Central memory CD8-positive, alpha-beta T cell (primary cell): ENCODE results near the gene ALDH3A1.

Experiments
- ATAC-seq: fragments of 150-1000 bp; cut with Tn5 transposase; replicated peaks from 2 replicates; pipeline ENCODE4 v1.10.0; 2022; ENCODE audit warnings: mild to moderate bottlenecking, moderate FRiP score, moderate number of reproducible peaks; ENCODE audit not compliant: poor library complexity, severe bottlenecking; ENCODE audit errors: extremely low read depth
- DNase-seq, 2 donors: peaks; one replicate each; pipeline ENCODE4 v3.0.0; 2021; ENCODE audit warnings: low spot score in 2 of 2
- H3K27ac Mint-ChIP-seq: one replicate; pipeline ENCODE4 v1.8.0; 2022; ENCODE audit warnings: low read depth, mild to moderate bottlenecking, moderate library complexity, mixed read lengths
- H3K27me3 Mint-ChIP-seq: one replicate; pipeline ENCODE4 v1.8.0; 2022; ENCODE audit warnings: mixed read lengths
- H3K36me3 Mint-ChIP-seq: one replicate; pipeline ENCODE4 v1.8.0; 2022; ENCODE audit warnings: mild to moderate bottlenecking, moderate library complexity, mixed read lengths; ENCODE audit not compliant: insufficient read depth
- H3K4me1 Mint-ChIP-seq: one replicate; pipeline ENCODE4 v1.8.0; 2022; ENCODE audit warnings: mixed read lengths
- H3K4me3 Mint-ChIP-seq: one replicate; pipeline ENCODE4 v1.8.0; 2022; ENCODE audit warnings: mild to moderate bottlenecking, moderate library complexity, mixed read lengths
- H3K9me3 Mint-ChIP-seq: one replicate; pipeline ENCODE4 v1.8.0; 2022; ENCODE audit warnings: mixed read lengths

ALDH3A1 gene

GRCh38 chr17:19731626-19732025 is 16.5 kb downstream of the ALDH3A1 start:
- Mint-ChIP-seq H3K4me3 (no peak overlapping the region), H3K9me3 (no peaks in the 10 kb centered on the region), H3K27me3 (no peaks in the 10 kb centered on the region), H3K27ac (no peak overlapping the region), H3K4me1 (no peaks in the 10 kb centered on the region), H3K36me3 (peaks cover 2% of the 10 kb centered on the region)
- DNase-seq (no peak), ATAC-seq (no peak)

- ATAC-seq, result no peak
- Mint-ChIP-seq H3K9me3 (no peaks in the 10 kb centered on the region), H3K4me1 (no peaks in the 10 kb centered on the region), H3K4me3 (no peak overlapping the region), H3K27me3 (no peaks in the 10 kb centered on the region), H3K27ac (no peak overlapping the region), H3K36me3 (peaks cover 2% of the 10 kb centered on the region)
- no peak for DNase-seq
Measured at GRCh38 chr17:19730843-19731242, 17.3 kb downstream of the ALDH3A1 start.

GRCh38 chr17:19729900-19730299 is 18.2 kb downstream of the ALDH3A1 start:
- Mint-ChIP-seq H3K27ac (no peak overlapping the region), H3K4me3 (no peak overlapping the region)

GRCh38 chr17:19728084-19728495 is 20.0 kb downstream of the ALDH3A1 start:
- no peak overlapping the region for H3K4me3 Mint-ChIP-seq
- DNase-seq (no peak), ATAC-seq (no peak)
- H3K36me3 Mint-ChIP-seq, result no peaks in the 10 kb centered on the region
- no peaks in the 10 kb centered on the region for H3K9me3 Mint-ChIP-seq
- no peak overlapping the region for H3K27ac Mint-ChIP-seq
- no peaks in the 10 kb centered on the region for H3K4me1 Mint-ChIP-seq
- no peaks in the 10 kb centered on the region for H3K27me3 Mint-ChIP-seq

More at GRCh38 chr17:19729900-19730299, 18.2 kb downstream of the ALDH3A1 start:
- no peaks in the 10 kb centered on the region for H3K9me3 Mint-ChIP-seq
- H3K36me3 Mint-ChIP-seq, result no peaks in the 10 kb centered on the region
- no peaks in the 10 kb centered on the region for H3K4me1 Mint-ChIP-seq
- DNase-seq (no peak), ATAC-seq (no peak)
- H3K27me3 Mint-ChIP-seq, result no peaks in the 10 kb centered on the region

GRCh38 chr17:19727501-19728078 is 20.5 kb downstream of the ALDH3A1 start:
- Mint-ChIP-seq H3K4me3 (no peak overlapping the region), H3K27me3 (peaks cover 1% of the 10 kb centered on the region), H3K36me3 (no peaks in the 10 kb centered on the region), H3K9me3 (no peaks in the 10 kb centered on the region), H3K27ac (no peak overlapping the region), H3K4me1 (no peaks in the 10 kb centered on the region)
- ATAC-seq (no peak), DNase-seq (no peak)

GRCh38 chr17:19726631-19727376 is 21.3 kb downstream of the ALDH3A1 start:
- Mint-ChIP-seq H3K27ac (no peak overlapping the region), H3K4me3 (no peak overlapping the region), H3K4me1 (no peaks in the 10 kb centered on the region), H3K9me3 (no peaks in the 10 kb centered on the region), H3K27me3 (peaks cover 9% of the 10 kb centered on the region), H3K36me3 (no peaks in the 10 kb centered on the region)
- ATAC-seq (no peak), DNase-seq (no peak)

GRCh38 chr17:19725486-19725885 is 22.6 kb downstream of the ALDH3A1 start:
- DNase-seq, result no peak
- H3K36me3 Mint-ChIP-seq, result no peaks in the 10 kb centered on the region
- H3K27ac Mint-ChIP-seq, result peak overlapping the region; percentile 66
- H3K4me1 Mint-ChIP-seq, result no peaks in the 10 kb centered on the region
- H3K4me3 Mint-ChIP-seq, result peak overlapping the region; percentile 74
- H3K9me3 Mint-ChIP-seq, result no peaks in the 10 kb centered on the region
- H3K27me3 Mint-ChIP-seq, result peaks cover 18% of the 10 kb centered on the region
- ATAC-seq, result no peak

- H3K4me3 Mint-ChIP-seq, result peak overlapping the region; percentile 74
- H3K4me1 Mint-ChIP-seq, result no peaks in the 10 kb centered on the region
- no peaks in the 10 kb centered on the region for H3K36me3 Mint-ChIP-seq
- DNase-seq, result no peak
- peak overlapping the region; percentile 66 for H3K27ac Mint-ChIP-seq
- H3K9me3 Mint-ChIP-seq, result no peaks in the 10 kb centered on the region
- H3K27me3 Mint-ChIP-seq, result peaks cover 18% of the 10 kb centered on the region
- peak; percentile 56 for ATAC-seq
Measured at GRCh38 chr17:19724501-19725420, 23.3 kb downstream of the ALDH3A1 start.

- H3K4me1 Mint-ChIP-seq, result no peaks in the 10 kb centered on the region
- H3K9me3 Mint-ChIP-seq, result no peaks in the 10 kb centered on the region
- H3K27me3 Mint-ChIP-seq, result peaks cover 18% of the 10 kb centered on the region
- no peak for DNase-seq
- no peak overlapping the region for H3K4me3 Mint-ChIP-seq
- H3K27ac Mint-ChIP-seq, result no peak overlapping the region
- no peak for ATAC-seq
- no peaks in the 10 kb centered on the region for H3K36me3 Mint-ChIP-seq
Measured at GRCh38 chr17:19723964-19724363, 24.1 kb downstream of the ALDH3A1 start.

- Mint-ChIP-seq H3K27ac (no peak overlapping the region), H3K4me1 (no peaks in the 10 kb centered on the region), H3K9me3 (no peaks in the 10 kb centered on the region), H3K4me3 (no peak overlapping the region), H3K36me3 (no peaks in the 10 kb centered on the region), H3K27me3 (peaks cover 18% of the 10 kb centered on the region)
- ATAC-seq (no peak), DNase-seq (no peak)
Measured at GRCh38 chr17:19720631-19721426, 27.3 kb downstream of the ALDH3A1 start.

- no peaks in the 10 kb centered on the region for H3K9me3 Mint-ChIP-seq
Measured at GRCh38 chr17:19720210-19720475, 28.0 kb downstream of the ALDH3A1 start.

More at GRCh38 chr17:19720210-19720475, 28.0 kb downstream of the ALDH3A1 start:
- H3K4me3 Mint-ChIP-seq, result no peak overlapping the region
- peaks cover 18% of the 10 kb centered on the region for H3K27me3 Mint-ChIP-seq
- H3K36me3 Mint-ChIP-seq, result no peaks in the 10 kb centered on the region
- ATAC-seq (no peak), DNase-seq (no peak)
- H3K27ac Mint-ChIP-seq, result no peak overlapping the region
- H3K4me1 Mint-ChIP-seq, result no peaks in the 10 kb centered on the region
